DND-41 (cell line): ENCODE data around the gene YIPF3.

Source experiments
- CTCF ChIP-seq: IDR thresholded peaks from 2 replicates; pipeline ENCODE4 v1.5.1; 2012; ENCODE audit warnings: borderline replicate concordance, low read length, moderate library complexity, mild to moderate bottlenecking; ENCODE audit not compliant: poor library complexity, severe bottlenecking; ENCODE audit errors: extremely low read depth
- EZH2 ChIP-seq: IDR thresholded peaks from 3 replicates; pipeline ENCODE4 v1.6.1; 2012; ENCODE audit warnings: borderline replicate concordance, low read depth, mild to moderate bottlenecking, moderate library complexity, low read length, inconsistent platforms; ENCODE audit not compliant: severe bottlenecking

- TF ChIP-seq CTCF (no peak), EZH2 (no peak)
These were observed 22.4 kb downstream of the YIPF3 start for GRCh38 chr6:43494321-43494720.
